ENCODE measurements around the gene LEMD2. TPM values are rescaled to one million over a fixed set of nuclear protein-coding genes. Genes with fewer than 3 reads are reported as not detected.

LEMD2 gene
- total RNA-seq, result 47.4 and 49.2 TPM in 2 replicates

DNA sequence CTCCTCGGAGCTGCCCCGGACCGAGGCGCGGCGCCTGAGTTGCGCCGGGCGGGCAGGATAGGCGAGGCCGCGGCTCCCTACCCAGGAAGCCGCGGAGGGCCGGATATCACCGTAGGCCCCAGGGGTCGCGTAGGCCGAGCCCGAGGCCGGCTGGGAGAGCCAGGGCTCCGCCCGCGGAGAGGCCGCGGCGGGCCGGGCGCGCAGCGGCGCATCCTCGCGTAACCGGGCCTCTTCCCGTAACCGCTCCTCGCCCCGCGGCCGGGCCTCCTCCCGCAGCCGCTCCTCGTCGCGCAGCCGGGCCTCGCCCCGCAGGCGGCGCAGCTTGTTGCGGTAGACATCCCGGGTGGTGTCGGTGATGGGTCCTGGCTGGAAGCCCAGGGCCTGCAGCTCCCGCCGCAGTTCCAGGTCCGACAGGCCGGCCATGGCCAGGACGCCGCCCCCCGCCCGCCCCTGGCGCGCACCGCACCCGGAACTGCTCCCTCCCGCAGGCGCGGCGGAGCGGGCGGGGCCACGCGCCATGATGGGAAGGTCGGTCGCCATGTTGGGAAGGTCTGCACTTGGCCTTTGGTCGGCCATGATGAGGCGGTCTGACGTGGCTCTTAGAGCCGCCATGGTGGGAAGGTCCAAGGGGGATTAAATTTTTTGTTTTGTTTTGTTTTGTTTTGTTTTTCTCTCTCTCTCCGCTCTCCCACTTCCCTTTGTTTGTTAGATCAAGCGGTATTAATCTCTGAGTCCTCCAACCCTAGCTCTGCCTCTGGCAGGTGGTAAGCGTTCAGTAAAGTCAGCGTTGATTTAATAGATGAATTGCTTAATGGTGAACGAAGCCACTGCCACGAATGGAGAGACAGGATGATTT is at the start of gene LEMD2:
Gene LEMD2 (minus strand): TSS at position 437 of the 856 bp plus-strand sequence. CDS start 14 bp downstream, at position 423.
- Histone ChIP-seq H4K20me1 (ENCODE audit: insufficient read depth, low read length) (peaks cover 35% of the 10 kb centered on the region), H3K4me2 (ENCODE audit: insufficient read depth, low read length) (peak within 1 kb of the TSS; percentile 90), H2AFZ (ENCODE audit: low read length) (peak within 1 kb of the TSS; percentile 89), H3K27me3 (ENCODE audit: insufficient read depth, low read length) (no peaks in the 10 kb centered on the region), H3K4me1 (ENCODE audit: insufficient read depth, low read length) (peaks cover 49% of the 10 kb centered on the region), H3K27ac (ENCODE audit: low read depth, low read length) (peak within 1 kb of the TSS; percentile 87), H3K4me3 (ENCODE audit: insufficient read depth, low read length) (peak within 1 kb of the TSS; percentile 84), H3K9me3 (ENCODE audit: low read depth, low read length) (no peaks in the 10 kb centered on the region), H3K36me3 (ENCODE audit: insufficient read depth, low read length) (peaks cover 20% of the 10 kb centered on the region), H3K79me2 (ENCODE audit: insufficient read depth, low read length) (peaks cover 49% of the 10 kb centered on the region)
- TF ChIP-seq, protein P1, sequence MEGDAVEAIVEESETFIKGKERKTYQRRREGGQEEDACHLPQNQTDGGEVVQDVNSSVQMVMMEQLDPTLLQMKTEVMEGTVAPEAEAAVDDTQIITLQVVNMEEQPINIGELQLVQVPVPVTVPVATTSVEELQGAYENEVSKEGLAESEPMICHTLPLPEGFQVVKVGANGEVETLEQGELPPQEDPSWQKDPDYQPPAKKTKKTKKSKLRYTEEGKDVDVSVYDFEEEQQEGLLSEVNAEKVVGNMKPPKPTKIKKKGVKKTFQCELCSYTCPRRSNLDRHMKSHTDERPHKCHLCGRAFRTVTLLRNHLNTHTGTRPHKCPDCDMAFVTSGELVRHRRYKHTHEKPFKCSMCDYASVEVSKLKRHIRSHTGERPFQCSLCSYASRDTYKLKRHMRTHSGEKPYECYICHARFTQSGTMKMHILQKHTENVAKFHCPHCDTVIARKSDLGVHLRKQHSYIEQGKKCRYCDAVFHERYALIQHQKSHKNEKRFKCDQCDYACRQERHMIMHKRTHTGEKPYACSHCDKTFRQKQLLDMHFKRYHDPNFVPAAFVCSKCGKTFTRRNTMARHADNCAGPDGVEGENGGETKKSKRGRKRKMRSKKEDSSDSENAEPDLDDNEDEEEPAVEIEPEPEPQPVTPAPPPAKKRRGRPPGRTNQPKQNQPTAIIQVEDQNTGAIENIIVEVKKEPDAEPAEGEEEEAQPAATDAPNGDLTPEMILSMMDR (IDR thresholded peaks at IDR 0.05; ENCODE audit: extremely low read depth, low read depth, low read length), result no peak
- DNase-seq (ENCODE audit: insufficient read length, low spot score, missing footprints), result peak; percentile 99

DNA sequence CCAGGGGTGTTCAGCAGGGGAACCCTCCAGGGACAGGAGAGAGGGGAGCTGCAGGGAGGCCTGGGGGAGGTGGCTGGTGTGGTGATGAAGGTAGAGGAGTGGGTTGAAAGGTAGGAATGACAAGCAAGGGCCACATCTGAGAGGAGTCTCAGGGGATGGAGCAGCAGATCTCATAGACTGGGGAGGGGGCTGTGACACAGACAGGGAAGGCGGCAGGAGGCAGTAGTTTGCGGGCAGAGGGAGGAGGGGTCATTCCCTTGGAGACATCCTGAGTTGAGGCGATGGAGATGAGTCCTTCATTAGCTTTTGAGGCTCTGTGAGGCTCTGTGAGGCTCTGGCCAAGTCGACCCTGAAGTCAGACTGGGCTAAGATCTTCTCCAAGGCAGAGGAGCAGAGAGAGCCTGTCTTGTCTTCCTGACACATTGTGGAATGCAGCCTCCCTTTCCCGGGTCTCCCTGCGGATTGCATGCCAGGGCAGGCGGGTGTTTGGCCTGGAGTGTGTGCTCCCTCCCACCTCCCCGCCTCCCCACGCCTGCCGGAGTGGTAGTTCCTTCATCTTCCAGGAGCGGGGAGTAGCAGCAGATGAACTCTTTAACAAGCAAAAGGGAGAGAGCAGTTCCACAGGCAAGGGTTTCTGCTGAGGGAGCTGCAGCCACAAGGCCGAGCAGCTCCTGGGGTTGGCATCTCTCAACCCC is 49.2 kb upstream of the LEMD2 start:
- H3K4me3 ChIP-seq (ENCODE audit: insufficient read depth, low read length), result no peak overlapping the region
- no peaks in the 10 kb centered on the region for H3K9me3 ChIP-seq (ENCODE audit: low read depth, low read length)
- no peaks in the 10 kb centered on the region for H3K27me3 ChIP-seq (ENCODE audit: insufficient read depth, low read length)
- H3K27ac ChIP-seq (ENCODE audit: low read depth, low read length), result peak overlapping the region; percentile 34
- peaks cover 34% of the 10 kb centered on the region for H3K4me1 ChIP-seq (ENCODE audit: insufficient read depth, low read length)
- peak overlapping the region; percentile 30 for H2AFZ ChIP-seq (ENCODE audit: low read length)
- no peaks in the 10 kb centered on the region for H3K36me3 ChIP-seq (ENCODE audit: insufficient read depth, low read length)
- no peaks in the 10 kb centered on the region for H3K79me2 ChIP-seq (ENCODE audit: insufficient read depth, low read length)
- peak; percentile 94 for DNase-seq (ENCODE audit: insufficient read length, low spot score, missing footprints)
- H4K20me1 ChIP-seq (ENCODE audit: insufficient read depth, low read length), result no peaks in the 10 kb centered on the region
- TF ChIP-seq, protein P1 (IDR thresholded peaks at IDR 0.05; ENCODE audit: extremely low read depth, low read depth, low read length), result no peak
- H3K4me2 ChIP-seq (ENCODE audit: insufficient read depth, low read length), result peak overlapping the region; percentile 18

DNA sequence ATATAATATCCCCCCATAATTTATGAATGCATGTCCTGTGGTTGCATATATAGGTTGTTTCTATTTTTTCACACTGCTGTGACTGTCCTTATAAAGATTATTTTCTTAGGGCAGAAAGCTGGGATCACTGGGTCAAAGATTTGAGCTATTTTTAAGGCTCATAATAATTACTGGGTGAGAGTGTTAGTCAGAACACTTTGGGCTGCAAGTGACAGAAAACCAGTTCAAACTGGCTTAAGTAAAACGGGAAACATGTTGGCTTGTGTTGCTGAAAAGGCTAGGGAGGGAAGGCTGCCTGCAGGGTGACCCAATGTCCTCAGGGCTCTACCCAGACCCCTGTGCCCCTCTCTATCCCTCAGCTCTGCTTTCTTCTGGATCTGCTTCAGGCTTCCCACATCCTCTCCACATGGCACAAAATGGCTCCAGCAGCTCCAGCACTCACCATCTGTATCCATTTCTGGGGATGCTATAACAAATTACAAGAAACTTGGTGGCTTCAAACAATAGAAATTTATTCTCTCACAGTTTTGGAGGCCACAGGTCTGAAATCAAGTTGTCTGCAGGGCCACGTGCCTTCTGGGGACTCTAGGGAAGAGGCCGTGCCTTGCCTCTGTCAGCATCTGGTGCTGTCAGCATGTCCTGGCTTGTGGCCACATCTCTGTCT is 48.0 kb upstream of the LEMD2 start:
- peaks cover 34% of the 10 kb centered on the region for H3K4me1 ChIP-seq (ENCODE audit: insufficient read depth, low read length)
- no peak overlapping the region for H3K4me2 ChIP-seq (ENCODE audit: insufficient read depth, low read length)
- no peak overlapping the region for H3K27ac ChIP-seq (ENCODE audit: low read depth, low read length)
- no peaks in the 10 kb centered on the region for H3K36me3 ChIP-seq (ENCODE audit: insufficient read depth, low read length)
- no peaks in the 10 kb centered on the region for H3K27me3 ChIP-seq (ENCODE audit: insufficient read depth, low read length)
- DNase-seq (ENCODE audit: insufficient read length, low spot score, missing footprints), result peak; percentile 82
- TF ChIP-seq, protein P1 (IDR thresholded peaks at IDR 0.05; ENCODE audit: extremely low read depth, low read depth, low read length), result no peak
- no peaks in the 10 kb centered on the region for H3K9me3 ChIP-seq (ENCODE audit: low read depth, low read length)
- no peak overlapping the region for H2AFZ ChIP-seq (ENCODE audit: low read length)
- no peaks in the 10 kb centered on the region for H3K79me2 ChIP-seq (ENCODE audit: insufficient read depth, low read length)
- no peaks in the 10 kb centered on the region for H4K20me1 ChIP-seq (ENCODE audit: insufficient read depth, low read length)
- H3K4me3 ChIP-seq (ENCODE audit: insufficient read depth, low read length), result no peak overlapping the region

Data from osteoblast (primary cell).